ENCODE measurements around the gene LRCH1. TPM values are rescaled to one million over a fixed set of nuclear protein-coding genes. Genes with fewer than 3 reads are reported as not detected.

The LRCH1 gene
- total RNA-seq, 4 donors from 2014 or later, result 17.2 to 25.7 (median 21.9) TPM

DNA sequence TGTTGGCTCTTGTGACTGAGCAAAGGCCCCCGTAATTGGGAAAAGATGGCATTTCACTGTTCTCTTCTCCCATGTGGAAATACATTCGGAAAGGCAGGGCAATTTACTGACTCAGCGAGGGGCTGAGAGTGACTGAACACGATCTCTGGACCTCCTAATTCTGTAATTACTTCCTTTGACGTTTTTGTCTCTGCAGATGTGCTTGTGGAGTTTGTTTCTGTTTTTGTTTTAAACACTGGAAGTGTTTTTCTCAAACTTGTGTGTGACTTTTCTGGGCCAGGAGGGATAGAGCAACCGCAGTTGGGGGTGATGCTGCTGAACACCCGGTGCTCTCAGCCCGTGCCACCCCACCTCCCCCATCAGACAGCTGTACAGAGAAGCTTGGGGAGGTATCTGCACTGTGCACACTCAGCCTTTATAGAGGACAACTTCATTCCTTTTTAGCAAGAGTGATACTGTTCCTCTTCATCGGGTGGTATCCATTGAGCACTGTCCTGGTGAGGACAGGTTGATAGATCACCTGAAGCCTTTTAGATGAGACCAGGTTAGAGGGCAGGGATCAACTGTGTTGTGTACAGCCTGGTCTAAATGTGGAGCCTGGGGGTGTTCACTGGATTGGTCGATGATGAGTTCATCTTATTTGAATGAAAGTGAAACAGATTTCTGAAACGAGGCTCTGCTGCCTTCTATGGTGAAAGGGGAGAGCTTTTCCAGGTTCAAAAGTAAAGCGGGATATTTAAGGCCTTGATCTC lies 126.6 kb downstream of the LRCH1 start:
- peak overlapping the region; percentile 4 to 43 (median 18) for H3K4me3 ChIP-seq
- peak in 1 of 2 donors; percentile 24 for TF ChIP-seq POLR2A (IDR thresholded peaks at IDR 0.05)
- TF ChIP-seq EP300 (IDR thresholded peaks at IDR 0.05), result peak in 1 of 2 donors; percentile 68
- TF ChIP-seq, protein P1, sequence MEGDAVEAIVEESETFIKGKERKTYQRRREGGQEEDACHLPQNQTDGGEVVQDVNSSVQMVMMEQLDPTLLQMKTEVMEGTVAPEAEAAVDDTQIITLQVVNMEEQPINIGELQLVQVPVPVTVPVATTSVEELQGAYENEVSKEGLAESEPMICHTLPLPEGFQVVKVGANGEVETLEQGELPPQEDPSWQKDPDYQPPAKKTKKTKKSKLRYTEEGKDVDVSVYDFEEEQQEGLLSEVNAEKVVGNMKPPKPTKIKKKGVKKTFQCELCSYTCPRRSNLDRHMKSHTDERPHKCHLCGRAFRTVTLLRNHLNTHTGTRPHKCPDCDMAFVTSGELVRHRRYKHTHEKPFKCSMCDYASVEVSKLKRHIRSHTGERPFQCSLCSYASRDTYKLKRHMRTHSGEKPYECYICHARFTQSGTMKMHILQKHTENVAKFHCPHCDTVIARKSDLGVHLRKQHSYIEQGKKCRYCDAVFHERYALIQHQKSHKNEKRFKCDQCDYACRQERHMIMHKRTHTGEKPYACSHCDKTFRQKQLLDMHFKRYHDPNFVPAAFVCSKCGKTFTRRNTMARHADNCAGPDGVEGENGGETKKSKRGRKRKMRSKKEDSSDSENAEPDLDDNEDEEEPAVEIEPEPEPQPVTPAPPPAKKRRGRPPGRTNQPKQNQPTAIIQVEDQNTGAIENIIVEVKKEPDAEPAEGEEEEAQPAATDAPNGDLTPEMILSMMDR (IDR thresholded peaks at IDR 0.05), result peak in 1 of 5 experiments; percentile 21
- no peaks in the 10 kb centered on the region for H3K9me3 ChIP-seq
- peak overlapping the region in 3 of 4 donors; percentile 46 to 87 (median 80) for H3K27ac ChIP-seq
- peaks cover 0 to 6% (median 0%) of the 10 kb centered on the region in 3 donors for H3K36me3 ChIP-seq
- peaks cover 0 to 38% (median 12%) of the 10 kb centered on the region in 4 donors for H3K4me1 ChIP-seq
- peak in 1 of 2 donors; percentile 46 for DNase-seq (ENCODE audit: low spot score in 2 of 2)
- no peaks in the 10 kb centered on the region for H3K27me3 ChIP-seq
- WGBS, 2 donors, result 13 to 16% methylated on average over 12 of the region's 12 CpGs

DNA sequence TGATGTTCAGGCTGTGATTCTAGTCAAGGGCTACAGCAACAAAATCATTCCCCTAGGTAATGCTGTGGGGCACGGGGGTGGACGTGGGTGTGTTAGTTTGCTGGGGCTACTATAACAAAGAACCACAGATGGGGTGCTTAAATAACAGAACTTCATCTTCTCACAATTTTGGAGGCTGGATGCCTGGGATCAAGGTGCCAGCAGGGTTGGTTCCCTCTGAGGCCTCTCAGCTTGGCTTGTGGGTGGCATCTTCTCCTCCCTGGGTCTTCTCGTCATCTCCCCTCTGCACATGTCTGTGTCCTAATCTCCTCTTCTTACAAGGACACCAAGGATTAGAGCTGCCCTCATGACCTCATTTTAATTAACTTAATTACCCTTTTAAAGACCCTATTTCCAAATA lies 129.0 kb downstream of the LRCH1 start:
- Histone ChIP-seq H3K4me3 (no peak overlapping the region), H3K27ac (no peak overlapping the region), H3K27me3 (no peaks in the 10 kb centered on the region), H3K36me3 (peaks cover 0 to 6% (median 0%) of the 10 kb centered on the region in 3 donors), H3K4me1 (peaks cover 0 to 54% (median 14%) of the 10 kb centered on the region in 4 donors), H3K9me3 (no peaks in the 10 kb centered on the region)
- 77 to 90% methylated on average over 3 of the region's 3 CpGs for WGBS, 2 donors
- TF ChIP-seq POLR2A (IDR thresholded peaks at IDR 0.05), result no peak
- no peak for TF ChIP-seq EP300 (IDR thresholded peaks at IDR 0.05)
- TF ChIP-seq, protein P1 (IDR thresholded peaks at IDR 0.05), result no peak
- DNase-seq (ENCODE audit: low spot score in 2 of 2), result no peak

DNA sequence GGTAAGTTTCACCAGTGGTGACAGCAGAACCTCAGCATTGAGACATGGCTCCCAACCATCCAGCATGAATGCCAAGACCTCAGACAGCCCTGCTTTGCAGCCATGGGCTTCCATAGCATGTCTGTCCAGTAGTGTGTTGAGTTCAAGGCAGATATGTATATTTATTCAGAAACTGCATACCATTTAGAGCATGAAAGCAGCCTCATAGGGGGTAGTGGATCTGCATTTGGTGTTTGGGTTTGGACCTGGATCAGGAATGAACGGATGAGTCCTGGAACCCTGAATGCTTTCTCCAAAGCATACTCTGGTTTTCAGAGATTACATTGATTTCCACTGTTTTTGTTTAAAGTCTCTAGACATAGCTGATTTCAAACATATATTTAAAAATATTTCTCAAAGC lies 129.7 kb downstream of the LRCH1 start:
- Histone ChIP-seq H3K36me3 (peaks cover 0 to 6% (median 0%) of the 10 kb centered on the region in 3 donors), H3K27me3 (no peaks in the 10 kb centered on the region), H3K4me3 (no peak overlapping the region), H3K4me1 (peaks cover 0 to 60% (median 14%) of the 10 kb centered on the region in 4 donors), H3K9me3 (no peaks in the 10 kb centered on the region), H3K27ac (no peak overlapping the region)
- TF ChIP-seq, protein P1 (IDR thresholded peaks at IDR 0.05), result no peak
- no peak for TF ChIP-seq POLR2A (IDR thresholded peaks at IDR 0.05)
- no peak for TF ChIP-seq EP300 (IDR thresholded peaks at IDR 0.05)
- no peak for DNase-seq (ENCODE audit: low spot score in 2 of 2)
- WGBS, 2 donors, result 94 to 98% methylated on average over 1 of the region's 1 CpG

DNA sequence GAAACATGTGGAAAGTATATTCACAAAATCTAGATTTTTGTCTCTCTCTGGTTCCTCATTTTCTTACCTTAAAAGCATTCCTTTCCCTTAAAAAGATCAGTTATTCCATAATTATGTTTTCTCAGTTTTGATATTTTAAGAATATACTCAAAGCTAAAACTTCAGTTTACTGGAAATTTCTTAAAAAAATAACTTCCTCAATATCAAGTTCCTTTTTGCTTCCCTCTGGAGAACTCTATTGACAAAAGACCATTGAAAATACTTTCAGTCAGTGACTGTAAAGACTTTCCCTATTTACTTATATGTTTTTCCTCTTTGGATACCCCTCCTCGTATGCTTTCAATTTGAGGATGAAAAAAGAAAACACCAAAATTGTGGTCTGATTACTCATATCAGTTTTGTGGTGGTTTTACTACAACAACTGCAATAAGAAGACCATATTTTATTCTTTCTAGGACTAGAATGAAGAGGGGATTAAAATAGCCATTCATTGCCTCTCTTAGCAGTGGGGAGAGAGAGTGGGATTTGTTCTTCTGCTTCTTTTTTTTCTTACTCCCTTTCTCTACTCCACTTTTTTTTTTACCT lies 130.8 kb downstream of the LRCH1 start:
- H3K4me1 ChIP-seq, result peaks cover 0 to 64% (median 14%) of the 10 kb centered on the region in 4 donors
- no peaks in the 10 kb centered on the region for H3K27me3 ChIP-seq
- no peak for DNase-seq (ENCODE audit: low spot score in 2 of 2)
- WGBS, 2 donors, result 39% methylated on average over 1 of the region's 1 CpG
- H3K36me3 ChIP-seq, result peaks cover 0 to 6% (median 0%) of the 10 kb centered on the region in 3 donors
- H3K27ac ChIP-seq, result peak overlapping the region in 2 of 4 donors; percentile 10 to 36
- TF ChIP-seq POLR2A (IDR thresholded peaks at IDR 0.05), result no peak
- TF ChIP-seq EP300 (IDR thresholded peaks at IDR 0.05), result no peak
- TF ChIP-seq, protein P1 (IDR thresholded peaks at IDR 0.05), result no peak
- no peak overlapping the region for H3K4me3 ChIP-seq
- H3K9me3 ChIP-seq, result no peaks in the 10 kb centered on the region
